ENCODE results near the gene HDHD5.
A peak's percentile ranks its signal among the peaks of the same experiment; 100 is the strongest.

HDHD5 gene

DNA sequence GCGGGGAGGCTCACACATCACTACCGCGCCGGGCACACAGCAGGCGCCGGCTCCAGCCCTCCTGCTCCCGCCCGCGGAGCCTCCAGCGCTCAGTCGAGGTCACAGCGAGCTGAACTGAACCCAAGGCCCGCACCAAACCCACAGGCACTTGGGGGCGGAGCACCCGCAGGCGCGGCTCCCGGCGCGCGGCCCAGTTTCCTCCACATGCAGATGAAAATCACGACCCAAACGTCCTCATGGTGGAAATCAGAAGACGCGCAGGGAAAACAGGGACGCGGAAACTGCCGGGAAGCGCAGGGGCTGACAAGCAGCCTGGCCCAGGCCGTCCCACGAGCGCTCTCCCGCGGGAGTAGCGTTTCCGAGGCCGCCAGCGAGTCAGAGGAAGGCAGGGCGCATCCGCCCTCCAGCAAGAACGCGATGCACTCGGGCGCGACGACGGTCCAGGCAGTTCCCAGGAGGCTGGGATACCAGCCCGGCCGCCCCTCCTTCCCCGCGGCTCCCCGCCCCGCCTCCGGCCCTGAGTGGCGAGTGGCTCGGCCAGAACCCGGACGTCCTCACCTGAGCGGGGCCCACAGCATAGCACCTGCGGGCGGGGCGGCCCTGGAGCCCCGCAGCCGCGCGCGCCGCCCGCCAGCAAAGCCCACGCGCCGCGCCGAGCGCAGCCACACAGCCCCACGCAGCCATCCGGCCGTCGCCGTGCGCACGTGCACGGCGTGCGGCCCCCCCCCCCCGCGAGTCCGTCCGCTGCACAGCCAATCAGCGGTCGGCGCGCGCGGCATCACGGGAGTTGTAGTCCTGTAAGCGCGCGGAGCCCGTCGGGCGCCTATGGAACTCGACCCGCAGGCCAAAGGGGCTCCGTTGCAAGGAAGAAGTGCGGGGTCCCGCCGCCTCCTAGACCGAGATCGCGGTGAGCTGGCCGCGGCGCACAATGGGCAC lies at the start of gene HDHD5:
TSS of gene HDHD5 (minus strand) at position 710 of the 936 bp plus-strand sequence. CDS start at position 684, 26 bp downstream.
- peak; percentile 90 for DNase-seq

DNA sequence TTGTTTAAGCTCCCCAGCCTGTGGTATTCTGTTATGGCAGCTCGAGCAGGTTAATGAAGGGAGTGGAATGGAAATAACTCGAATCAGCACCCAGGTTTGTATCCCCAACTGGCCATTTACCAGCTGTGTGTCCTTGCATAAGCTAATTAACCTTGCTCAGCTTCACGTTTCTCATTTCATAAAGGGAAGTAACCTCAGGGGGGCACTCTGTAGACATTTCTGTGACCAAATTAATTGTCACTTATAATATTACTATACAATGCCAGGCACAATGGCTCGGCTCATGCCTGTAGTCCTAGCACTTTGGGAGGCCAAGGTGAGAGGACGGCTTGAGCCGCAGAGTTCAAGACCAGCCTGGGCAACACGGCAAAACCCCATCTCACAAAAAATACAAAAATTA lies 46.4 kb upstream of the HDHD5 start:
- no peak for DNase-seq

DNA sequence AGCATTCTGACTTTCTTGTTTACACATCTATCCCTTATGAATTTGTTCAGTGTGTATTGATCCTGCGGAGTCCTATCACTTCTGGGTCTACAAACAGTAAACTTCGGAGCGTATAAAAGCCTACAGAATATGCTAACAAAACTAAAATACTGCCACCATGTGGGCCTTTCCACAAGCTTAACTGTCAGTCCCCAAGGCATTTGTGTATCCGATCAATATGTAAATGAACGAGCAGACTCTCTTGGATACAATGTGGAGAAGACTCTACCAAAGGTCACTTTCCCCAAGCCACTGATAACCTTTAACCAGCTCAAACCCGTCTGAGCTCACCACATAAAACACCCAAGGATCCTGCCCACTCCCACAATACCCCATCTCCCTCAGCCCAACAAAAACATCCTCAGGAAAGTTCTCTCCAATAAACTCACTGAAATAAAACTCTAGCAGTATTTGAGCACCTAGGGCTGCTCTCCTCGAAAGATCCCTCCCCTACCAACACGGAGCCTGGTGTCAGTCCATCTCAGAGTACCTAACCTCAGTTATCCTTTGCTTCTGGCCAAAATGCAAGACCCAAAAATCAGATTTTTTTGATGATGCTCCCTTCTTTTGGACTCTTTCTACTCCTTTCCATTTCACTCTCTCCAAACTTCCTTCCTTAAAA lies 42.3 kb upstream of the HDHD5 start:
- no peak for DNase-seq

DNA sequence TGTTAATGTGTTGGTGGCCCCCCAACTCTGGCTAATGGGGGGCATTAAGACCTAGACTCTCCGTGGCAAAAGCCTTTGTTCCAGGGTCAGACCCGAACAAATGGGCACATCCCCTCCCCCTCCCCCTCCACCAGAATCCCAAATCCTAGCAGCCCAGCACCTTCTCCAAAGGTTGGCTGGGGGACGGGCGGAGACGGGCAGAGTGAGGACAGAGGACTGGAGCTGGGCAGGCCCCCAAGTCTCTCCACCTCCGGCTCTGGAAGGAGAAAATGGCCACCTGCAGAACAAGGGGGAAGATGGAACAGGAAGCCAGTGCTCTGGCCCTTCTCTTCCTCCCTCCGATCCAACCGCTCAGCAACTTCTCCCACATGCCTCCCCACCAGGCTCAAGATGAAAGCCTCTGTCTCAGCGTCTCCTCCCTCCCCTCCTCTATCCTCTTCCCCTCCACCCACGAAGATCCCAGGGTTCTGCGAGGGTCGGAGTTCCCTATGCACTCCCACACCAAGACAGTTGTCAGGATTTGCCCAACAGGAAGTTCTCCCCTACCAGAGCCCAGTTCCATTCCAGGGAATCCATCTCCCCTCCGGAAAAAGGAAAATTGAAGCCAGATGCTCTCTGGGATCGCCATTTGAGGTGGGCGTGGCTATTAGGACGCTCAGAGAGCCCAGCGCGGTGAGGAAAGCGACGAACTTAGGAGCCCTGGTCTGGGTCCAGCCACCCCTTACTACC lies 40.1 kb upstream of the HDHD5 start:
- DNase-seq: no peak

DNA sequence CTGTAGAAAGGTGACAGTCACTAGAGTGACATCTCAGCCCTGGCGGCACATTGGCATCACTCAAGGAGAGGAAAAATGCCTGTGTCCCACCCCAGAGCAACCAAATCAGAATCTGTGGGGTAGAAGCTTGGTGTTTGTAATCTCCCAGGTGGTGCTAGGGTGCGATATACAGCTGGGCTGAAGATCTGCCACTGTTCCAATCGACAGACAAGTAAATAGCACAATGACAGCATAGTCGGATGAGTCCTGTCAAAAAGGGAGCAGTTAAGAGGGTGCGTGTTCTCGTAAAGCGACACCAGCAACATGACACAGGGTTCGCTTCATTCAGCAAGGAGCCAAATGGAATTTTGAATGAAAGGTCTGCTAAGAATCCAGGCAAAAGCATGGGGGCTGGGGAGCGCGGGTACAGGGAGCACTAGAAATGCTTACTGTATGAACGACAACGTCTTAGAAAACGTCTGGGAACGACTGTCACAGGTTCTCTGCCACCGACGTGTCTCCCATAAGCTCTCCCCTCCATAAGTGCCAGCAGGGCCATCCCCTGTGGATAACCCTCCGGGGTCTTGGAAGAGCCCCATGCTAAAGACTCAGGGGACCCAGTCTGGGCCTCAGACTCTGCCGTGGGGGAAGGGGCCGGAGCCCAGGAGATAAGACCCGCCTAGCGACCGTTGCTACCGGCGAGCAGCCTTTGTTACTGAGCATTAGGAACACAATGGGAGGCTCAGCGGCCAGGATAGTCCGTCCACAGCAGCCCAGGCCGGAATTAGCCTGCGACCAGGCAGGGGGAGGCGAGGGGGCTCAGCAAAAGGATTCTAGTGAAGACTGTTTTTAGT lies 39.3 kb upstream of the HDHD5 start:
- DNase-seq: no peak

DNA sequence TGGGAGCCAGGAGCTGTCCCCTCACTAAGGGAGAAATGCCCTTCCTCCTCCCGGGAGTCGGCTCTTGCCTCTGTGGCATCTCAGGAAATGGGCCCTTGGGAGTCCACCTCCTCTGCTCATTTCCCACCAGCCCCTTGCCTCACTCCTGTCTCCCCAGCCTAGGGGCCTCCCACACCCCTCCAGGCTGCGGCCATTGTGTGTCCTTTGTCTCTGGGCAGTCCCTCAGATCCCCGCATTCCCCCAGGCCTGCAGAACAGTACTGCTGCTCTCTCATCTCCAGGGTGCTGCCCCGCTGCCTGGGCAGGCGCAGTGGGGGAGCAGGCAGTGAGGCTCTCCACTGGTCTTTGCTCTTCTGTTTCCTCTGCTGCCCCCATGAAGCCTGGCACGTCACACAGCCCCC lies 35.1 kb upstream of the HDHD5 start:
- DNase-seq: no peak

DNA sequence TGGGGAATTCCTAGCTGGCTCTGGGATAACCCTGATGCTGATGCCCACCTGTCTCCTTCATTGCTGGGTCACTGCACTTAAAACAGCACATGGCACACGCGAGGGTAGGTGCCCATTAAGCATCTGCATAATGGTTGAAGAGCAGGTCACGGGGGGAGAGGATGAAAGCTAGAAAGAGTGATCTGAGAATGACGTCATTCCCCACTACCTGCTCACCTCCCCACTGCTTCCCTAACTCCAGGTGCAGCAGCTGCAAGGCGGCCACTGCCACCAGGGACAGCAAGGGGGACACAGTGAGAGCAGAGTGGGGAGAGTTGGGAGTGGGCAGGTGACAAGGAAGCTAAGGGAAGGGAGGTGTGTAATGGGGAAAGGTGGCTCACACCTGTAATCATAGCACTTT lies 33.1 kb upstream of the HDHD5 start:
- no peak for DNase-seq

DNA sequence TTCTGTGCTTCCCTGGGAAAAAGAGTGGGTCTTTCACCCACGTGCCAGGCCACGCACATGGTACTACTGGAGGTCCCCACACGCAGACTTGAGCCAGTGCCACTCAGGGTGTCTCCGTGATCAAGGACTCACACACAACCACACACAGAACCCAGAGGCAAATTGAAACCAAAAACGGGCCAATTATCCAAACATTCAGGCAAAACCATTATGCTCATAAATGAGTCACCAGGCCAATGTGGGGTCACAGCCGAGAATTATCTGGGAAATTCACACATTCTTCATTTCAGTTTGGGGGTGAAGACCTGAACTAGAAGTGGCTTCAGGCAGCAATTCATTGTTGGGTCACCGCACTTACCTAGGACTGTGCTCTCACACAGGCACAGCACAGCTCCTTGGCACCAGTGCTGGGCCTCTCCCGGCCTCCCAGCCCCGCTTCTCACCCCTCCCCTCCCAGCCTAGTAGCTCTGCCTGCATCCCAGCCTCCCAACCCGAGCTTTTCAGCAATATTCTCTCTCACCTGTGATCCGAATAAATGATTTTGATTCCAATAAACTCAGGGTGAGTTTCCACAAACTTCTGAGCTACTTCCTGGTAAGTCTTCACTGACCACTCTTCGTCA lies 32.2 kb upstream of the HDHD5 start:
- no peak for DNase-seq

DNA sequence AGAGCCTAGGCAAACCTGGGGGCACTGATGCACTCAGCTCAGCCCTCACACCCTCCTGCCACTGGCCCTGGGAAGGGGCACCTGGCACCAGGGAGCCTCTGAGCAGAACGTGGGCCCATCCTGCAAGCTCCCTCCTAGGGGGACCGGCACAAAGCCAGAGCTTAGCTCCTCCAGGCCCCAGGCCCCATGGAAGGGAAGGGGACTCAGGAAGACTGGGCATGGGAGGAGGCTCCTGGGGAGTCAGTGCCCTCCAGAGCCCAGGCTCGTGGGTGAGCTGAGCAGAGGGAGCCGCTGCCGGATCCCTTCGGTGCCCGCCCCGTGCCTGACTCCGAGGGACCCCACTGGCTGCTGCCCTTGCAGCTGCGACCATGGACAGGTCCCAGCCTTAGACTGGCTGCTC lies 31.6 kb upstream of the HDHD5 start:
- DNase-seq: no peak

DNA sequence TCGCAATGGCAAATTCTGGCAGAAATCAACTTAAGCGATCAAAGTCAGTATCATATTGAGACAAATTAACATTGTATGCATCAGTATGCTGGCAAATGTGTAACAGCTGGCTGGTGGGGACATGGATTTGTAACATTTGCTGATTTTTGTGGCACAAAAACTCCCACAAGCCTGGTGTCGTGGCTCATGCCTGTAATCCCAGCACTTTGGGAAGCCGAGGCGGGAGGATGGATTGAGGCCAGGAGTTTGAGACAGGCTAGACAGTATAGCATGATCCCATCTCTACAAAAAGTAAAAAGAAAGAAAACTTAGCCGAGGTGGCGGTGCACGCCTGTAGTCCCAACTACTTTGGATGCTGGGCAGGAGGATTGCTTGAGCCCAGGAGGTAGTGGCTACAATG lies 17.6 kb upstream of the HDHD5 start:
- no peak for DNase-seq

DNA sequence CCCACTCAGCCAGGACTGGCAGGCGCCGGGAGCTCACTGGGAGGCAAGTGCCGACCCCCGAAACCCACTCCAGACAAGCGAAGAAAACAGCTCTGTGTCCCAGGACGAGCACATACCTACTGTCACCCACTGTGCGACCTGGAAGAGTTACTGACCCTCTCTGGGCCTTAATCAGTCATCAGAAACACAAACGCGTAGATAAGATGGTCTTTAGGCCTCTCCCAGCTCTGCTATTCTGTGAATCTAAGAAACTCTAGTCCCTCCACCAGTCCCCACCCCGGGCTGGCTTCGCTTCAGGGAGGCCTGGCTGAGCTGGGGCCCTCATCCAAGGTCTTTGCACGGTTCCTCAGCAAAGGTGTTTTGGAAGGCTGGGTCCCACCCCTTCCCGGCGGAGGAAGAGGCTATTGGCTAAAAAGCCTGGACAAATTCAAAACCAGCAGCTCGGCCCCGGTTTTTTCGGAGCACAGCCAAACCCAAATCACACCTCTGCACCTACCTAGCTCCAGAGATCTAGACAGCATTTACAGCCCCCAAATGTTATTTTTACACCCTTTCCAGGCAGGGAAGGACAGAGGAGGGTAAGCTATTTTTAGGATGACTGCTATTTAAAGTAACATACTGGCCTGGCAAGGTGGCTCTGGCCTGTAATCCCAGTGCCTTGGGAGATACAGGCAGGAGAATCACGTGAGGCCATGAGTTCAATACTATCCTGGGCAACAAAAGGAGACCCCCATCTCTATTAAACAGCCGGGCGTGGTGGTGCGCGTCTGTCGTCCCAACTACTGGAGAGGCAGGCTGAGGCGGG lies 13.2 kb upstream of the HDHD5 start:
- DNase-seq: no peak

DNA sequence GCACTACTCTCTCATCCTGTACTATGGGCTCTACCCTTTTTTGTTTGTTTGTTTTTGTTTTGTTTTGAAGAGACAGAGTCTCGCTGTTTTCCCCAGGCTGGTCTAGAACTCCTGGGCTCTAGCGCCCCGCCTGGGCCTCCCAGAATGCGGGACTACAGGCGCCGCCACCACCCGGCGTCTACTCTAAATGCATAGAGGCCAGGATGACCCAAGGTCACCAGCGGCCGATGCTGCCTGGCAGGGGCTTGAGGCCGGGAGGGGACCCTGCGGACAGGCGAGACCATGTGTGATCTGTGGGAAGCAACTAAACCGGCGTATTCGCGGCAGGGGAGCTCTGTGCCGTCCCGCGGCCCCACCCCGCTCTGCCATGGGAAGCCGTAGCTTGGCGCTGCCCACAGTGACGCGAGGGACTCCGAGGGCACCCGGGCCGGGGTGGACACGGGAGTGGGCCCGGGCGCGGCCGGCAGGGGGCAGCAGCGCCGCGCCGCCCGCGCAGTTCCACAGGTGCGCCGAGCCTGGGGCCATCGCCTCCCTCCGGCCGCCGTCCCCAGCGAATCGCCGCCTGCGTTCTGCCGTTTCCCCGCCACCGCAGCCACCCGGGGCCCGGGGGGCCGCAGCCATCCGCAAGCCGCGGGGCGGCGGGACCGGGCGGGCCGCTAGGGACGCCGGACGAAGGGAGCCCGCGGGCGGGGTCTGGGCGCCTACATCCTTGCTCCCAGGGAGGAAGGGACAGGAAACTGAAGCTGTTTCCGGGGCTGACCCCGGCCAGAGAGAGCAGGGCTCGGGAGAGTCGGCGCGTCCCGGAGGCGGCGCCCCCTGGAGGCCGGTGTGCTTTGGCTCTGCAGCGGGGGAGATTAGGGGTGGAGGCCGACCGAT lies 12.3 kb upstream of the HDHD5 start:
- peak; percentile 81 for DNase-seq

DNA sequence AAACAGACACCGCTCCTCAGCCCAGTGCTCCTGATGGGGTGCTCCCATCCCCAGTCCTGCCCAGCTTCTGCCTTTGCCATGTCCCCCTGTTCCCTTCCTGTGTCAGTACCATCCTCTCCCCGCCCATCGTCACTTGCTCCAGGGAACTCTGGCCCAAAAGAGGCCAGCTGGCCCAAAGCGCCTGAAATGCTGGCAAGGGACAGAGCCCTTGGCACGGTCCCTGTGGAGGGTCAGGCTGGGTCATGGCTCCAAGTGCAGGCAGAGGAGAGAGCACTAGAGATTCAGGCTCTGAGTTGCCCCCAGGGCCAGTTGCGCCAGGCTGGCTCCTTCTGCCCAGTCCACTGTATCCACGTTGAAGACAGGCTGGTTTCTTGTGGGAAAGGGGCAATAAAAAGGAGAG lies 8.4 kb upstream of the HDHD5 start:
- no peak for DNase-seq

DNA sequence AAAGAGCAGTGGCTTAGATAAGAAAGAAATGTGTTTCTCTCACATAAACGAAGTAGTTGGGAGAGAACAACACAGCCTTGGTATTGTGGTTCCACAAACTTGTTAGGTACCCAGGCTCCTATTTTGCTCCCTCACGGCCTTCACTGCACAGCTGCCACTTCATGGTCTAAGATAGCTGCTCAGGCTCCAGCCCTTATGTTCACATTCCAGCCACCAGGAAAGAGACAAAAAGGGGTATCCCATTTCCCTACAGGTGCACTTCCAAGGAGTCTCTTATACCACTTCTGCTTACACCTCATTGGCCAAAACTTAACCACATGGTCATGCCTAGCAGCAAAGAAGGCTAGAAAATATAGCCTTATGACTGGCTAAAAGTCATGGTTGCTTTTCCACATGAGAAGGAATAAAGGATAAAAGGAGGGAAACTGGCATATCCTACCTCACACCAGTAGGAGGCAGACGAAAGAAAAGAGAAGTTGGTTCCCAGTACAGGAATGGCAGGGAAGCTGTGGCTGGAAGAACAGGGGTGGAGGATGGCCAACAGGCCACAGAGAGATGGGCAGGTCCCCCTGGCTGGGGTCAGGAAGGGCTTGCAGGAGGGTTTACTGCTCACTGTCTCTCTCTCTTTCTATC lies 5.4 kb upstream of the HDHD5 start:
- no peak for DNase-seq

DNA sequence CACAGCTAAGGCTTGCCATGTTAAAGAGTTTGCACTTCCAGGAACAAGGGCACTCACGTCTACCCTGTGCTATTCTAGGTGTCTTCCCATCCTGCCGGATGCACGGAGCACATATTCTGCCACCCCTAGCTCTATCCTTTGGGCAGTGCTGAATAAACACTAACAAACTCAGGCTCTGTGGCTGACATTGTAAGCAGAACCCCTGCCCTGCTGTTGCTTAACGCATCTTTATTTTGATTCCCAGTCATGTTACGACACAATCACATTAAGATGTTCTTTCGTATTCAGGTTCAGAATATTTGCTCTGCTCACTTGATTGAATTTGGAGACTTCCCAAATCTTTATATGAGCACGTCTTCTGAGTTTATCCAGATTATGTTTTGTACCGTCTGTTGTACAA lies 3.7 kb upstream of the HDHD5 start:
- no peak for DNase-seq

DNA sequence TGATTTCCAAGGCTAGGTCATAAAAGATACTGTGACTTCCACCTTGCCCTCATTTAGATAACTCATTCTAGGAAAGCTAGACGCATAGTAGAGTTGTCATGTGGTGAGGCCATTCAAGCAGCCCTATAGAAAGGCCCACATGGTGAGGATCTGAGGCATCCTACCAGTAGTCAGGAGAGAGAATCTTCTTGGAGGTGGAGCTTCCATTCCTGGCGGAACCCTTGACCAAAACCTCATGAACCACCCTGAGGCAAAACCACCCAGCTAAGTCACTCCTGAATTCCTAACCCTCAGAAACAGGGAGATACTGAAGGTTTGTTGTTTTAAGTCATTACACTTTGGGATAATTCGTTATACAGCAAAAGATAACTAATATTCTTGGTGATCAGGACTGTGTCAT lies 2.9 kb upstream of the HDHD5 start:
- DNase-seq: no peak

DNA sequence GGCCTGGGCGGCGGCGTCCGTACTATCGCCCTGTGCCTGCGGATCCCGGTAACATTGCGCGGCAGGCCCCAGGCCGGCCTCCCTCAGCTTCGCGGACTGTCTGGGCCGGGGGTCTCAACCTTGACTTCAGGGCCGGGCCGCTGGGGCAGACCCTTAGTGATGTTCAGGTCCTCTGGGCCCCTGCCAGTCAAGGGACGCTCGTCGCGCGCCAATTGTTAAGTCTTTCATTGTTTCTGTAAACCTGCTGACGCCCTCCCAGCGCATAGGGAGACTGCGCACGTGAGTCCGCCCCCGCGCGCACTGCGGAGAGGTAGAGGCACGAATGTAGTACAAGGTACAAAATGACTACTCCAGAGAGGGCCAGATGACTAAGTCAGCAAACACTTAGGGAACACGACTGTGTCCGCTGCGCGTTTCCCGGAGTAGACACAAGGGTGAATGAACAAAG lies 451 bp upstream of the HDHD5 start:
- DNase-seq: peak; percentile 27

DNA sequence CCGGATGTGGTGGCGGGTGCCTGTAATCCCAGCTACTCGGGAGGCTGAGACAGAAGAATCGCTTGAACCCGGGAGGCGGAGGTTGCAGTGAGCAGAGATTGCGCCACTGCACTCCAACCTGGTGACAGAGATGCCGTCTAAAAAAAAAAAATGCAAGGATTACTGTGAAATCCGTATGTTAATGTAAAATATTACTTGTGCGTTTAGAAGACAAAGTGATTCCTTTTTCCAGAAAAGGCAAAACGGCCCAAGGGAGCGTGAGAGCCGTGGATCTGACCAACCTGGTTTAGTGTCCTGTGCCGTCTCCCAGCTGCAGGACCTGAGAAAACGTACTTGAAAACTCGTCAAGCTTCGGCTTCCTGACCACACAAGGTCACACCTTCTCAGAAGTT lies 905 bp downstream of the HDHD5 start:
- no peak for DNase-seq

DNA sequence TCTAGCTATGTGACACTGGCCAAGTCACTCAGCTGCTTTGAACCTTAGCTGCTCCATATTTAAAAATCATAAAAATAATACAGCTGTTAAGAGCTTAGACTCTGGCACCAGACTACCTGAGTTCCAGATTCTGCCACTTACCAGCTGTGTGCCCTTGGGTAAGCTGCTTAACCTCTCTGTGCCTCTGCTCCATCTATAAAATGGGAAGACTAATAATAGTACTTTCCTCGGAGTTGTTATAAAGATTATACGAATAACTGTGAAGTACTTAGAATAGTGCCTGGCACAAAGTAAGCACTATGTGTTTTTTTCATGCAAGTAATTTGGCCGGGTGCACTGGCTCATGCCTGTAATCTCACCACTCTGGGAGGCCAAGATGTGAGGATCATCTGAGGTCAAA lies 1.4 kb downstream of the HDHD5 start:
- no peak for DNase-seq

DNA sequence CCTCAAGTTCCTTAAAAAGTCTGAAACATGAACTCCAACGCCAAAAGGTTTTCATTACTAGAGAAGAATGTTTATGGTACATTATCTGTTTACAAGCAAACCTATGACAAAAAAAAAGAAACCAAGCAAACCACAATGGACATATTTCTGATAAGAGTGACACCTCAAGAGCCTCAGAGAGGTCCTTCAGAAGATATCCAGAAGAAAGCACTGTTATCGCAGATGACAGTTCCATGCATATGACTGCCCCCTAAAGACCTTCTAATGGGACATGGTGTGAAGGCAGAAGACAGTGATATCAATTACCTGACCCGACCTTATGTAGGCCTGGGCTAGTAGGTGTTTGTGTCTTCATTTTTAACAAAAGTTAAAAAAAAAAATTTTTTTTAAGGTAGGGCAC lies 3.1 kb downstream of the HDHD5 start:
- no peak for DNase-seq

Data from CD4-positive, alpha-beta T cell treated with Interleukin-10 for 1 hour (primary cell).